ENCODE data around the gene STAT5B.

DNA sequence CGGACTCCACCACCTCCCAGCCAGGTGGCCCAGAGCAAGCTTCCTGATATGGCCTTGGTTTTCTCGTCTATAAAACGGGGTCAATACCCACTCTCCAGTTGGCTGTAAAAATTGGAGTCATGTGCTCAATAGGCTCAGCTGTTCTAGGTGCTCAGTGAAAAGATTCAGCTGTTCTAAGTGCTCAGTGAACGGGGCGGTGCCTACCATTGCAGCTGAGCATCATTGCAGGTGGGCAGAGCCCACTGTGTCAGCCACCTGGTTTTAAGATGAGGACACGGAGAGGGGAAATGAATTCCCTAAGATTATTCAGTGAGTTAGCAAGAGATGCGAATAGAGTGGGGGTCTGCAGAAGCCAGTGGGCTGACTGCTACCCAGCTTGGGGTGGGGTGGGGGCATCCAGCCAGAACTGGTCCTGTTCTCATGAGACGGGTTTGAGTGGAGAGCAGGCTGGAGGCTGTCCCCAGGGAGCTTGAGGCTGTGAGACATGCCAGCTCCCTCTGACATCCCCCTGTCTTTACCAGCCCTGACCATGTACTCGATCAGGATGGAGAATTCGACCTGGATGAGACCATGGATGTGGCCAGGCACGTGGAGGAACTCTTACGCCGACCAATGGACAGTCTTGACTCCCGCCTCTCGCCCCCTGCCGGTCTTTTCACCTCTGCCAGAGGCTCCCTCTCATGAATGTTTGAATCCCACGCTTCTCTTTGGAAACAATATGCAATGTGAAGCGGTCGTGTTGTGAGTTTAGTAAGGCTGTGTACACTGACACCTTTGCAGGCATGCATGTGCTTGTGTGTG is 34.0 kb upstream of the STAT5B start:
- no peak for TF ChIP-seq EZH2 (IDR thresholded peaks at IDR 0.05; ENCODE audit: low read length)
- TF ChIP-seq, protein P1, sequence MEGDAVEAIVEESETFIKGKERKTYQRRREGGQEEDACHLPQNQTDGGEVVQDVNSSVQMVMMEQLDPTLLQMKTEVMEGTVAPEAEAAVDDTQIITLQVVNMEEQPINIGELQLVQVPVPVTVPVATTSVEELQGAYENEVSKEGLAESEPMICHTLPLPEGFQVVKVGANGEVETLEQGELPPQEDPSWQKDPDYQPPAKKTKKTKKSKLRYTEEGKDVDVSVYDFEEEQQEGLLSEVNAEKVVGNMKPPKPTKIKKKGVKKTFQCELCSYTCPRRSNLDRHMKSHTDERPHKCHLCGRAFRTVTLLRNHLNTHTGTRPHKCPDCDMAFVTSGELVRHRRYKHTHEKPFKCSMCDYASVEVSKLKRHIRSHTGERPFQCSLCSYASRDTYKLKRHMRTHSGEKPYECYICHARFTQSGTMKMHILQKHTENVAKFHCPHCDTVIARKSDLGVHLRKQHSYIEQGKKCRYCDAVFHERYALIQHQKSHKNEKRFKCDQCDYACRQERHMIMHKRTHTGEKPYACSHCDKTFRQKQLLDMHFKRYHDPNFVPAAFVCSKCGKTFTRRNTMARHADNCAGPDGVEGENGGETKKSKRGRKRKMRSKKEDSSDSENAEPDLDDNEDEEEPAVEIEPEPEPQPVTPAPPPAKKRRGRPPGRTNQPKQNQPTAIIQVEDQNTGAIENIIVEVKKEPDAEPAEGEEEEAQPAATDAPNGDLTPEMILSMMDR (optimal IDR thresholded peaks at IDR 0.05 in 1 of 3, IDR thresholded peaks at IDR 0.05 in 1 of 3, conservative IDR thresholded peaks at IDR 0.05 in 1 of 3; ENCODE audit: extremely low read depth in 1 of 3, insufficient read depth in 2 of 3, low read length in 3 of 3): no peak

All from keratinocyte (primary cell).